GM12872 (cell line): Measurements from ENCODE around the gene FRZB.

Experiments
- CTCF ChIP-seq: IDR thresholded peaks from 3 replicates; pipeline ENCODE4 v1.5.1; 2011; ENCODE audit warnings: low read depth, mild to moderate bottlenecking, low read length, moderate library complexity; ENCODE audit not compliant: insufficient read depth

FRZB gene

DNA sequence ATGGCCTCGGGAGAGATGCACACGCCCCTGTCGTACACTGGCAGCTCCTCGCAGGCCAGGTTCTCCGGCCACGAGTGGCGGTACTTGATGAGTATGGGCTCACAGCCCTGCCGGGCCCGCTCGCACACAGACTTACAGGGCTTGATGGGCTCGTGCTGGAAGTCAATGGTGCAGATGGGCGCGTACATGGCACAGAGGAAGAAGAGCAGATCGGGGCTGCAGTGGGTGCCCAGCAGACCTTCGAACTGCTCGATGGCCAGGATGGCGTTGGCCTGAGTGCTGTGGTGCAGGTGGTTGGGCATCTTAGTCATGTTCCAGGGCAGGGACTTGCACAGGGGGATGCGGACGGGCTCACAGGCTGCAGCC, 359 bp downstream of the FRZB start:
- no peak for TF ChIP-seq CTCF

- TF ChIP-seq CTCF = no peak
These were observed 1.4 kb downstream of the FRZB start for GRCh38 chr2:182864949-182865570.

DNA sequence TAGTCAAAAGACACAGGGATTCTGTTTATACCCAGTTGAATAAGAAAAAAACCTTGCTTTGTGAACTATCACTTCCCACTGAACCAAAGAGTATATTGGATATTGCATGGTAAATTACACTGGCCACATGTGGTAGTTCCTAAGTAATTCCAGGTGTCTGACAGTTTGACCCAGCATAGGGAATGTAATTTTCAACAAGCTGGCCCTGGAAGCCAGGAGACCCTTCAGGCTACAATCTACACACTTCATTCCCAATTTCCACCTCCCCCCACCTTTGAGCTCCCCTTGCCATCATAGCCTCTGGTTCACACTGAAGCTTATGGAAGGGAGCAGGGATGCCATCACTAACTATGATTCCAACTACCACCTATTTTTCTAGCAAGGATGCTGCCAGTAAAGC, 2.8 kb downstream of the FRZB start:
- TF ChIP-seq CTCF = no peak

DNA sequence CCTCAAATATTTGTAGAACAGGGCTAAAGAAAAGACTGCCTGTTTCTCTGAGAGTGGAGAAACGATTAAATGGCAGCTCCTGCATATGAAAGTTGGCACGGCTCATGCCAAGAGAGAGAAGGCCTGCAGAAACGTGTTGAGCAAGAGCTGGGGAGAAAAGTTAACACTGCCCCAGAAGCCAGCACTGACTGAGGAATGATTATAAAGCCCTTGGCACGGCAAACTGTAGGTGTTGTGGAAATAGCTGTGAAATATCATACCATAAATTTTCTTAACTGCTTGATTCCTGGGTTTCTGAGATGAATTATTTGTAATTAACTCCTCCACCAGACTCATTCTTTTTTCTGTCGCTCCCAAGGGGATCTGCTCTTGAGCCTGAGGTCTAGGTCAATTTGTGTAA, 4.3 kb downstream of the FRZB start:
- TF ChIP-seq CTCF = no peak

DNA sequence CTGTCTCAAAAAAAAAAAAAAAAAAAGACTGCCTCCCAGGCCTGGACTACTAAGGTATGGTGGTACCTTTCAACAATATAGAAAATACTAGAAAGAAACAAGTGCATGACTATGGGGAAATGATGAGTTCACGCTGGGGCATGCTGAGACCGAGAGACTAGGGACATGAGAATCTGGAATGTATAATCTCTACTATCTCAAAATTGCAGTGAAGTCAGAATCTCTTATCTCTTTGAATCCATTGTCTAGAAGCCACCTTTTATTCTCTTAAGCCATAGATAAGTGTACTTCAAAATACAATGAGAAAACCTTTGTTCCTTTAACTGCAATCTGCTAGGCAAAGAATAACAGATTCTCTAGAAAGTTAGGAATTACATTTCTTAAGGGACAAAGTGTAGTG, 5.6 kb downstream of the FRZB start:
- no peak for TF ChIP-seq CTCF

GRCh38 chr2:182858671-182859070, 7.8 kb downstream of the FRZB start:
- TF ChIP-seq CTCF = no peak

- no peak for TF ChIP-seq CTCF
These were observed 11.1 kb downstream of the FRZB start for GRCh38 chr2:182855376-182855775.
